Hepatocyte (in vitro differentiated cells): ENCODE measurements around the gene KCNJ12. TPM values are rescaled to one million over a fixed set of nuclear protein-coding genes. Genes with fewer than 3 reads are reported as not detected.

Experiments
- DNase-seq: peaks from one replicate; pipeline ENCODE4 v3.0.0-alpha.2; 2016; ENCODE audit warnings: low spot score
- H2AFZ ChIP-seq: fragments of 200-600 bp; sonication (generic); 2 replicates; pipeline ENCODE4 v1.6.0; 2016; ENCODE audit warnings: antibody characterized with exemption, mild to moderate bottlenecking
- H3K27ac ChIP-seq: fragments of 200-600 bp; sonication (generic); 2 replicates; pipeline ENCODE4 v1.5.1; 2016; ENCODE audit warnings: mild to moderate bottlenecking
- H3K27me3 ChIP-seq: fragments of 200-600 bp; sonication (generic); 2 replicates; pipeline ENCODE4 v1.6.1; 2016
- H3K36me3 ChIP-seq: fragments of 200-600 bp; sonication (generic); replicated peaks from 2 replicates; pipeline ENCODE4 v1.5.1; 2016; ENCODE audit warnings: low read depth; ENCODE audit not compliant: insufficient read depth
- H3K4me1 ChIP-seq: fragments of 200-600 bp; sonication (generic); 2 replicates; pipeline ENCODE4 v1.5.1; 2016; ENCODE audit warnings: mild to moderate bottlenecking, moderate library complexity; ENCODE audit not compliant: insufficient read depth
- H3K4me2 ChIP-seq: fragments of 200-600 bp; sonication (generic); 2 replicates; pipeline ENCODE4 v1.6.0; 2016
- H3K4me3 ChIP-seq: fragments of 200-600 bp; sonication (generic); 2 replicates; pipeline ENCODE4 v1.5.1; 2016; ENCODE audit warnings: mild to moderate bottlenecking
- H3K79me2 ChIP-seq: fragments of 200-600 bp; sonication (generic); 2 replicates; pipeline ENCODE4 v1.6.0; 2017; ENCODE audit warnings: mild to moderate bottlenecking
- H3K9me2 ChIP-seq: fragments of 200-600 bp; sonication (generic); replicated peaks from 2 replicates; pipeline ENCODE4 v1.6.0; 2017; ENCODE audit warnings: mild to moderate bottlenecking; ENCODE audit not compliant: insufficient read depth
- H3K9me3 ChIP-seq: fragments of 200-600 bp; sonication (generic); 2 replicates; pipeline ENCODE4 v1.5.1; 2016; ENCODE audit warnings: low read depth, mild to moderate bottlenecking
- H4K20me1 ChIP-seq: fragments of 200-600 bp; sonication (generic); 2 replicates; pipeline ENCODE4 v1.6.0; 2016; ENCODE audit warnings: mild to moderate bottlenecking; ENCODE audit not compliant: insufficient read depth, poor library complexity, severe bottlenecking
- EZH2 ChIP-seq: fragments of 200-600 bp; sonication (generic); IDR thresholded peaks from 2 replicates; pipeline ENCODE4 v1.6.1; 2016; ENCODE audit warnings: antibody characterized with exemption, mild to moderate bottlenecking, borderline replicate concordance
- EZH2phosphoT487 ChIP-seq: fragments of 200-600 bp; sonication (generic); IDR thresholded peaks from one replicate; pipeline ENCODE4 v1.6.1; 2018; ENCODE audit warnings: antibody characterized with exemption, mild to moderate bottlenecking, low read depth, moderate library complexity; ENCODE audit not compliant: unreplicated experiment, severe bottlenecking
- WGBS: methylation state at CpG from one replicate; pipeline ENCODE4 v1.1.6; 2016; ENCODE audit warnings: low lambda C conversion rate; ENCODE audit errors: missing lambda C conversion rate; 5-methylcytosine and 5-hydroxymethylcytosine counted together
- polyA plus RNA-seq: library from polyadenylated mRNA; unstranded; fragments of >200 nt; fragmentation: Nextera tagmentation; extraction: Ambion mirVana; gene quantifications from 2 replicates; pipeline ENCODE4 v1.2.1, GENCODE V29; 2016
- total RNA-seq: library from RNA; depleted of rRNA; stranded (reverse); fragments of >200 nt; gene quantifications from 2 replicates; pipeline ENCODE4 v1.2.3, GENCODE V29; 2014
- TF ChIP-seq, protein P1 (sequence below): fragments of 200-600 bp; sonication (generic); IDR thresholded peaks from 2 replicates; pipeline ENCODE4 v1.5.1; 2016; ENCODE audit warnings: antibody characterized with exemption, mild to moderate bottlenecking; ENCODE audit not compliant: poor library complexity

Gene KCNJ12
- total and polyA plus RNA-seq, 2 experiments from 2014 or later = 0.15 to 0.73 TPM

DNA sequence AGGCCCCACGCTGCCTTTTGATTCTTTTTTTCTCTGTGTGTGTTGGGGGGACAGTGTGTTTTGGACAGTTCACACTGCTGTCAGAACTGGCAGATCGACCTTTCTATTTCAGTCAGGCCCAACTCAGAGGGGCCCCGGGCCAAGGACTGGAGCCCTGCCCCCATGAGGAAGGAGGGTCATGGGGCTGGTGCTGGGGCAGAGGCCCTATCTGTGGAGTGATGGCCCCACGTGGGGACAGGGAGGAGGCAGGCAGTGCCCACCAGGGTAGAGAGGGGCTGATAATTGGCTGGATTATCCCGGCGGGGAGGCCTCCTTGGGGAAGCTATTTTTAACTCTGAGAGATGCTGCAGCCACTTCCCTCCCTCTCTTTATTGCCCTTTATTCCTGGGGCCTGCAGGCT lies 5.7 kb upstream of the KCNJ12 start:
- Histone ChIP-seq H3K27me3 (no peaks in the 10 kb centered on the region), H3K4me2 (peak overlapping the region; percentile 9), H3K9me2 (no peaks in the 10 kb centered on the region), H4K20me1 (no peaks in the 10 kb centered on the region), H3K4me1 (peaks cover 16% of the 10 kb centered on the region), H2AFZ (no peak overlapping the region), H3K4me3 (no peak overlapping the region), H3K27ac (peak overlapping the region; percentile 61), H3K9me3 (no peaks in the 10 kb centered on the region), H3K79me2 (no peaks in the 10 kb centered on the region), H3K36me3 (no peaks in the 10 kb centered on the region)
- peak; percentile 45 for DNase-seq
- no peak for TF ChIP-seq EZH2
- no peak for TF ChIP-seq EZH2phosphoT487
- TF ChIP-seq, protein P1, sequence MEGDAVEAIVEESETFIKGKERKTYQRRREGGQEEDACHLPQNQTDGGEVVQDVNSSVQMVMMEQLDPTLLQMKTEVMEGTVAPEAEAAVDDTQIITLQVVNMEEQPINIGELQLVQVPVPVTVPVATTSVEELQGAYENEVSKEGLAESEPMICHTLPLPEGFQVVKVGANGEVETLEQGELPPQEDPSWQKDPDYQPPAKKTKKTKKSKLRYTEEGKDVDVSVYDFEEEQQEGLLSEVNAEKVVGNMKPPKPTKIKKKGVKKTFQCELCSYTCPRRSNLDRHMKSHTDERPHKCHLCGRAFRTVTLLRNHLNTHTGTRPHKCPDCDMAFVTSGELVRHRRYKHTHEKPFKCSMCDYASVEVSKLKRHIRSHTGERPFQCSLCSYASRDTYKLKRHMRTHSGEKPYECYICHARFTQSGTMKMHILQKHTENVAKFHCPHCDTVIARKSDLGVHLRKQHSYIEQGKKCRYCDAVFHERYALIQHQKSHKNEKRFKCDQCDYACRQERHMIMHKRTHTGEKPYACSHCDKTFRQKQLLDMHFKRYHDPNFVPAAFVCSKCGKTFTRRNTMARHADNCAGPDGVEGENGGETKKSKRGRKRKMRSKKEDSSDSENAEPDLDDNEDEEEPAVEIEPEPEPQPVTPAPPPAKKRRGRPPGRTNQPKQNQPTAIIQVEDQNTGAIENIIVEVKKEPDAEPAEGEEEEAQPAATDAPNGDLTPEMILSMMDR = no peak
- 13% methylated on average over 6 of the region's 6 CpGs for whole genome bisulfite sequencing

DNA sequence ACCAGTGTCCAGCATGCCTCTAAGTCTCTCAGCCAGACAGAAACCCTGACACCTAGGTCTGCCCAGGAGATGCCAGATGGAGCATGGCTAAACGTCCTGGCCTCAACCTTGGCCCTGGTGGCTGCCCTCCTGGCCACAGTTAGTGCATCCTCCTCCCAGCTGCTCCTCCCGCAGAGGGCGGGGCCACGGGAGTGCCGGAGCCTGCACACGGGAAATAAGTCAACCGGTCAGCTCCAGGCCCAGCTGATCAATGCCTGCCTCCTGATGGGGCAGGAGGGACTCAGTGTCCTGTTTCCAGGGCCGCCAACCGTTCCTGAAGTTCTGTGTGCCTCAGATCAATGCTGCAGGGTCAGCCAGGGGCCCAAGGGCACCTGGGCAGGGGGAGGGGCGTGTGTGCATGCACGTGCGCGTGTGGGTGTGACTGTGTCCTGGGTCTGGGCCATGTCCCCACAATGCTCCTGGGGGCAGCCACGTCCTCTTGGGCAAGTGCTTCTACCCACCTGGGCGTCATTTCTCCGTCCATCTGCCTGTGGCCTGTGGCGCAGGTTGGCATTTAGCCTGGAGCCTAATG lies 4.6 kb upstream of the KCNJ12 start:
- Histone ChIP-seq H2AFZ (no peak overlapping the region), H3K4me2 (no peak overlapping the region), H4K20me1 (no peaks in the 10 kb centered on the region), H3K9me2 (no peaks in the 10 kb centered on the region), H3K36me3 (no peaks in the 10 kb centered on the region), H3K4me3 (no peak overlapping the region), H3K79me2 (no peaks in the 10 kb centered on the region), H3K9me3 (no peaks in the 10 kb centered on the region), H3K27me3 (no peaks in the 10 kb centered on the region), H3K4me1 (peaks cover 20% of the 10 kb centered on the region), H3K27ac (peak overlapping the region; percentile 57)
- no peak for TF ChIP-seq EZH2
- TF ChIP-seq, protein P1 = no peak
- no peak for TF ChIP-seq EZH2phosphoT487
- 76% methylated on average over 17 of the region's 17 CpGs for WGBS
- no peak for DNase-seq

DNA sequence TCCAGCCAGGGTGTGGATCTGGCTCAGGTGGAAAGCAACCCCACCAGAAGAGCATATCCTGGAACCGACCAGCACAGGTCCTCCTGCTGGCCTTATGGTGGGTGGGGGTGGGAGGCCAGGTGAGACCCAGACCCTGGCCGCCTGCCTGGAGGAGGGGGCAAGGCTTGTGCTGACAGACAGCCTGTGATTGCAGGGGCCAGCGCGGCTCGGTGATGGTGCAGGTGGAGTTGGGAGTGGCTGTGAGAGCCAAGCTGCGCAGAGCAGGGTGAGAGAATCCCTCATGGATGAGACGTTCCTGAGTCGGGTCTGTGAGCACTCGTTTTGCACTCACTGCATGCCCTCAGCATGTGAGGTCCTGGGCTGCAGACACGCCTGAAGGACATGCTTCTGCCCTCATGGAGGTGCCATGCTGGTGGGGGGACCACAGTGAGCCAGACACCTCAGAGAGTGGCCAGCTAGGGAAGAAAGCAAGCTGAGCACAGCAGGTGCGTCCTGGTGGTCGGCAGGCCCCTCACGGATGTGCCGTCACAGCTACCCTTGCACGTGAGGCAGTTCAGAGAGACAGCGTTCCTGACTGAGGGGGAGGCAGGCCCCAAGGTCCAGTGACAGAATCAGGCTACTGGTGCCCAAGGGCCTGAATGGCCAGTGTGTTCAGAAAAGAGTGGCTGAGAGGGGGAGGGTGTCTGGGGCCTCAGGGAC lies 3.8 kb upstream of the KCNJ12 start:
- Histone ChIP-seq H2AFZ (no peak overlapping the region), H3K27ac (no peak overlapping the region), H3K79me2 (no peaks in the 10 kb centered on the region), H3K4me1 (peaks cover 26% of the 10 kb centered on the region), H3K4me2 (no peak overlapping the region), H3K27me3 (peaks cover 6% of the 10 kb centered on the region), H4K20me1 (no peaks in the 10 kb centered on the region), H3K9me2 (no peaks in the 10 kb centered on the region), H3K9me3 (no peaks in the 10 kb centered on the region), H3K4me3 (no peak overlapping the region), H3K36me3 (no peaks in the 10 kb centered on the region)
- 88% methylated on average over 16 of the region's 16 CpGs for WGBS
- no peak for TF ChIP-seq EZH2
- TF ChIP-seq, protein P1 = no peak
- no peak for TF ChIP-seq EZH2phosphoT487
- no peak for DNase-seq
